Measurements from ENCODE around the gene PHLDB1. TPM values are rescaled to one million over a fixed set of nuclear protein-coding genes. Genes with fewer than 3 reads are reported as not detected.
A peak's percentile ranks its signal among the peaks of the same experiment; 100 is the strongest.

Gene PHLDB1
- total RNA-seq, 1 experiment from 2014 or later, result 36.2 TPM

- H3K4me3 ChIP-seq (replicated peaks in 1 of 2; ENCODE audit: low read depth in 1 of 2, low read length in 2 of 2), result peak overlapping the region in 1 of 2 experiments; percentile 84; a peak in 3 of 4 replicates
- TF ChIP-seq MAX (IDR thresholded peaks at IDR 0.05), result no peak
- peak; percentile 50; the same call in 1 of the 2 replicates for TF ChIP-seq ZFX (IDR thresholded peaks at IDR 0.05)
- peak overlapping the region; percentile 84 for H3K9ac ChIP-seq (ENCODE audit: low read length)
- H3K27me3 ChIP-seq (ENCODE audit: insufficient read depth, low read length), result no peaks in the 10 kb centered on the region
- peaks cover 6% of the 10 kb centered on the region for H3K79me2 ChIP-seq (ENCODE audit: insufficient read depth, low read length)
- no peaks in the 10 kb centered on the region for H3K9me3 ChIP-seq (ENCODE audit: control insufficient read depth in 1 of 2, insufficient read depth in 1 of 2, low read depth in 1 of 2, low read length in 2 of 2)
- DNase-seq (ENCODE audit: low read depth, low spot score) (no peak), ATAC-seq (peak; percentile 28)
- no peaks in the 10 kb centered on the region for H3K9me2 ChIP-seq (ENCODE audit: insufficient read depth)
- CTCF ChIA-PET, result interaction anchor here (0.7 to 1.9 kb wide), 5 partner anchors 9 to 36 kb away, joined by 3 to 4 read pairs (median 4); partner anchors contain the start of gene PHLDB1
- H3K27ac ChIP-seq (ENCODE audit: low read depth, low read length), result peak overlapping the region; percentile 96
- no TSS peak for BruUV-seq (replicated peaks)
- POLR2A ChIA-PET, result interaction anchor here (0.6 to 3.3 kb wide), 6 partner anchors 9 to 365 kb away, joined by 3 to 33 read pairs (median 8); no protein-coding TSS in a partner anchor
- no peaks in the 10 kb centered on the region for H4K20me1 ChIP-seq (ENCODE audit: insufficient read depth)
- no peak overlapping the region for H2AFZ ChIP-seq (ENCODE audit: low read depth, low read length, poor library complexity, severe bottlenecking)
- peaks cover 0 to 10% of the 10 kb centered on the region in 2 experiments; a peak in 2 of 4 replicates for H3K36me3 ChIP-seq (ENCODE audit: control insufficient read depth in 1 of 2, insufficient read depth in 2 of 2, low read length in 2 of 2)
- RAD21 ChIA-PET (ENCODE audit: low non-redundant PET in 1 of 2, low total read pairs in 2 of 2, uncharacterized antibody in 2 of 2, unreplicated experiment in 2 of 2), result interaction anchor here (0.7 to 0.9 kb wide), 2 partner anchors 9 to 13 kb away, joined by 3 to 5 read pairs; no protein-coding TSS in a partner anchor
- intact Hi-C loops (cut with micrococcal nuclease), result no loop called here
- H3K4me1 ChIP-seq (ENCODE audit: control insufficient read depth in 1 of 2, insufficient read depth in 2 of 2, low read length in 2 of 2), result peaks cover 61 to 73% of the 10 kb centered on the region in 2 experiments
- H3K4me2 ChIP-seq (ENCODE audit: low read length), result peak overlapping the region; percentile 94
These were observed 15.8 kb downstream of the PHLDB1 start for GRCh38 chr11:118623269-118623655.

- ATAC-seq (no peak), DNase-seq (ENCODE audit: low read depth, low spot score) (no peak)
- Histone ChIP-seq H3K4me2 (ENCODE audit: low read length) (peak overlapping the region; percentile 43), H3K4me1 (ENCODE audit: control insufficient read depth in 1 of 2, insufficient read depth in 2 of 2, low read length in 2 of 2) (peaks cover 50 to 55% of the 10 kb centered on the region in 2 experiments), H3K79me2 (ENCODE audit: insufficient read depth, low read length) (peaks cover 6% of the 10 kb centered on the region), H3K9me3 (ENCODE audit: control insufficient read depth in 1 of 2, insufficient read depth in 1 of 2, low read depth in 1 of 2, low read length in 2 of 2) (no peaks in the 10 kb centered on the region), H3K36me3 (ENCODE audit: control insufficient read depth in 1 of 2, insufficient read depth in 2 of 2, low read length in 2 of 2) (peaks cover 5 to 19% of the 10 kb centered on the region in 2 experiments; a peak in 2 of 4 replicates), H3K27me3 (ENCODE audit: insufficient read depth, low read length) (no peaks in the 10 kb centered on the region), H3K4me3 (replicated peaks in 1 of 2; ENCODE audit: low read depth in 1 of 2, low read length in 2 of 2) (no peak overlapping the region), H3K27ac (ENCODE audit: low read depth, low read length) (peak overlapping the region; percentile 48), H2AFZ (ENCODE audit: low read depth, low read length, poor library complexity, severe bottlenecking) (no peak overlapping the region), H3K9ac (ENCODE audit: low read length) (0 out of 2 replicates have a peak overlapping the region, but pooled peaks have one; percentile 9), H4K20me1 (ENCODE audit: insufficient read depth) (no peaks in the 10 kb centered on the region), H3K9me2 (ENCODE audit: insufficient read depth) (no peaks in the 10 kb centered on the region)
- ChIA-PET POLR2A (interaction anchor here (0.6 kb wide), 1 partner anchor 409 kb away, joined by 3 read pairs; no protein-coding TSS in a partner anchor), RAD21 (ENCODE audit: low non-redundant PET in 1 of 2, low total read pairs in 2 of 2, uncharacterized antibody in 2 of 2, unreplicated experiment in 2 of 2) (no interaction called here), CTCF (no interaction called here)
- TF ChIP-seq ATF3 (IDR thresholded peaks at IDR 0.05), result no peak
- no peak for TF ChIP-seq CEBPB (IDR thresholded peaks at IDR 0.05; ENCODE audit: low read depth)
- TF ChIP-seq ZFX (IDR thresholded peaks at IDR 0.05), result no peak
- no peak for TF ChIP-seq JUND (IDR thresholded peaks at IDR 0.05)
- TF ChIP-seq EZH2phosphoT487 (IDR thresholded peaks at IDR 0.05; ENCODE audit: borderline replicate concordance), result no peak
- no peak for TF ChIP-seq FOSL1 (IDR thresholded peaks at IDR 0.05; ENCODE audit: low read depth)
- intact Hi-C loops (cut with micrococcal nuclease), result no loop called here
- BruUV-seq (replicated peaks), result no TSS peak
These were observed 17.7 kb downstream of the PHLDB1 start for GRCh38 chr11:118625036-118625690.

Measured in HCT116 (cell line).